HepG2 (cell line): ENCODE results near the gene NDUFB11. TPM values are rescaled to one million over a fixed set of nuclear protein-coding genes. Genes with fewer than 3 reads are reported as not detected.
A peak's percentile ranks its signal among the peaks of the same experiment; 100 is the strongest.

Source experiments
- CHD2 ChIP-seq: IDR thresholded peaks from 2 replicates; pipeline ENCODE4 v1.6.1; 2011; ENCODE audit warnings: low read depth, low read length, improper control_type of control experiment
- NPAS2 ChIP-seq: sonication (generic); formaldehyde crosslinking; IDR thresholded peaks from 2 replicates; pipeline ENCODE4 v1.8.0; 2022; ENCODE audit warnings: mild to moderate bottlenecking, missing genetic modification reagents, borderline replicate concordance
- PBX2 ChIP-seq: IDR thresholded peaks from 2 replicates; pipeline ENCODE4 v1.6.1; 2016; ENCODE audit warnings: control low read depth
- RBFOX2 ChIP-seq: fragments of 200-400 bp; formaldehyde crosslinking; IDR thresholded peaks from 2 replicates; pipeline ENCODE4 v1.6.1; 2017; ENCODE audit warnings: low read depth, mild to moderate bottlenecking, low read length
- SP4 ChIP-seq: sonication (generic); formaldehyde crosslinking; IDR thresholded peaks from 2 replicates; pipeline ENCODE4 v1.8.1; 2023; ENCODE audit warnings: mild to moderate bottlenecking, missing genetic modification reagents
- SRSF9 ChIP-seq: fragments of 200-400 bp; formaldehyde crosslinking; IDR thresholded peaks from 2 replicates; pipeline ENCODE4 v1.6.1; 2018; ENCODE audit warnings: borderline replicate concordance, mild to moderate bottlenecking, low read depth, low read length; ENCODE audit not compliant: insufficient read depth, poor library complexity, severe bottlenecking
- TARDBP ChIP-seq: sonication (generic); formaldehyde crosslinking; IDR thresholded peaks from 2 replicates; pipeline ENCODE4 v1.8.0; 2022; ENCODE audit warnings: mild to moderate bottlenecking, missing genetic modification reagents
- TEAD2 ChIP-seq: sonication (generic); formaldehyde crosslinking; IDR thresholded peaks from 2 replicates; pipeline ENCODE4 v1.9.0; 2021; ENCODE audit warnings: missing genetic modification reagents
- ZFP1 ChIP-seq: IDR thresholded peaks from 2 replicates; pipeline ENCODE4 v1.6.1; 2016
- ZNF10 ChIP-seq: sonication (generic); formaldehyde crosslinking; IDR thresholded peaks from 2 replicates; pipeline ENCODE4 v1.4.0; 2020; ENCODE audit warnings: mild to moderate bottlenecking, low read depth, missing genetic modification reagents, borderline replicate concordance
- ZNF788 ChIP-seq: sonication (generic); formaldehyde crosslinking; IDR thresholded peaks from 2 replicates; pipeline ENCODE4 v1.5.0; 2020; ENCODE audit warnings: mild to moderate bottlenecking, missing genetic modification reagents, borderline replicate concordance
- polyA plus RNA-seq, 8 experiments: library from polyadenylated mRNA; depleted of rRNA in 3 of 8; stranded (reverse) in 7 of 8; unstranded in 1 of 8; fragments of >200 nt; fragmentation: Illumina TruSeq in 4 of 8; extraction: Trizol in 4 of 8; gene quantifications; 2 replicates each; pipeline versions ENCODE4 v1.2.1 to v1.2.3, GENCODE V29; 2011 to 2016; ENCODE audit warnings: low read depth in 4 of 8, missing spikeins in 1 of 8, mixed read lengths in 1 of 8; ENCODE audit not compliant: insufficient read depth in 1 of 8
- total RNA-seq, 5 experiments: library from RNA; depleted of rRNA; stranded (reverse); fragments of >200 nt; fragmentation: Illumina TruSeq; extraction: Trizol; gene quantifications; 2 replicates each; pipeline ENCODE4 v1.2.3, GENCODE V29; 2016; ENCODE audit warnings: low read depth in 1 of 5
- TF ChIP-seq, protein P1 (sequence below): sonication (generic); formaldehyde crosslinking; IDR thresholded peaks from 2 replicates; pipeline ENCODE4 v1.4.0; 2020; ENCODE audit warnings: mild to moderate bottlenecking, missing genetic modification reagents
- TF ChIP-seq, protein P2 (sequence below): IDR thresholded peaks from 2 replicates; pipeline ENCODE4 v1.6.1; 2012; ENCODE audit warnings: inconsistent platforms
- TF ChIP-seq, protein P3 (sequence below): sonication (generic); formaldehyde crosslinking; IDR thresholded peaks from 2 replicates; pipeline ENCODE4 v1.4.0; 2020; ENCODE audit warnings: mild to moderate bottlenecking, missing genetic modification reagents
- TF ChIP-seq, protein P4 (sequence below): sonication (generic); formaldehyde crosslinking; IDR thresholded peaks from 2 replicates; pipeline ENCODE4 v1.5.0; 2020; ENCODE audit warnings: mild to moderate bottlenecking, missing genetic modification reagents
- TF ChIP-seq, protein P5 (sequence below): sonication (generic); formaldehyde crosslinking; IDR thresholded peaks from 2 replicates; pipeline ENCODE4 v1.8.0; 2022; ENCODE audit warnings: mild to moderate bottlenecking, missing genetic modification reagents, moderate library complexity

The NDUFB11 gene
- total and polyA plus RNA-seq, 2 of the 13 experiments (the other 11 are each of a cell fraction or from before 2014, with no cell fraction given): 46.6 to 100 TPM

DNA sequence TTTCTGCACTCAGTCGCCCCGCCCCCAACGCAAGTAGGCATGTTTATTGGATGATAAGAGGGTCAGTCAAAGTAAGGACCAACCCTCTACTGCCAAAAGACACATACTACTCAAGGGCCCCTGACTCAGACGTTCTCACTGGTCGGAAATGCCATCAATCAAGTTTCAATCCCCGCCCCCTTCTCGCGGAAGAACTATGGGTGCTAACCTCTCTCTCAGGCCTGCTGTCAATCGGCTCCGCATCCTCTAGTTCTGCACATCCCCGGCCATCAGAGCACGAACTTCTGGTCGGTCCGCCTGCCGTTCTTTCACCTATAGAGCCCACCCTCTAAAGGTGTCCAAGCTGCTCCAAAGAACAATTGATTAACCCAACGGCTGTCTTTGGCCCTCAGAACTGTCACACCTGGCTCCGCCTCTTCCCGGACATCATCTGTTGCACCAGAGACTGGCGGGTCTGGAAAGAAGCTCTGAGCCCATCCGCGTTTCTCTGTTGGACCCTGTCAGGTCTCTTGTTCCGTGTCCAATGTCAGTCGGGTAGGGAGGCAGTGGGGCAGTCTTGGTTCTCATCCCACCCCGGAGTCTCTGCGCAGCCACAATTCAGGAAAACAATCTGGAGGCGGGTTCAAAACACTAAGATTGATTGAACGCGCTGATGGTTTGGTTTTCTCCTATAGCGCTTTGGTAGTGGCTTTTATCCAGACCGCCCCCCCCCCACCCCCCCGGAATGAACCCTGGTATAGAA is 15.2 kb downstream of the NDUFB11 start (continued):
- TF ChIP-seq PBX2 (CRISPR knock-in tag) (peak; percentile 97), TARDBP (CRISPR knock-in tag) (no peak), CHD2 (peak; percentile 38; the same call in 1 of the 2 replicates), ZNF10 (no peak), ZNF788 (CRISPR knock-in tag) (no peak), ZFP1 (no peak), TEAD2 (CRISPR knock-in tag) (no peak), RBFOX2 (0 out of 2 replicates have a peak, but pooled peaks have one; percentile 23), SRSF9 (no peak), SP4 (CRISPR knock-in tag) (peak; percentile 87), NPAS2 (CRISPR knock-in tag) (no peak)
- TF ChIP-seq, protein P1, sequence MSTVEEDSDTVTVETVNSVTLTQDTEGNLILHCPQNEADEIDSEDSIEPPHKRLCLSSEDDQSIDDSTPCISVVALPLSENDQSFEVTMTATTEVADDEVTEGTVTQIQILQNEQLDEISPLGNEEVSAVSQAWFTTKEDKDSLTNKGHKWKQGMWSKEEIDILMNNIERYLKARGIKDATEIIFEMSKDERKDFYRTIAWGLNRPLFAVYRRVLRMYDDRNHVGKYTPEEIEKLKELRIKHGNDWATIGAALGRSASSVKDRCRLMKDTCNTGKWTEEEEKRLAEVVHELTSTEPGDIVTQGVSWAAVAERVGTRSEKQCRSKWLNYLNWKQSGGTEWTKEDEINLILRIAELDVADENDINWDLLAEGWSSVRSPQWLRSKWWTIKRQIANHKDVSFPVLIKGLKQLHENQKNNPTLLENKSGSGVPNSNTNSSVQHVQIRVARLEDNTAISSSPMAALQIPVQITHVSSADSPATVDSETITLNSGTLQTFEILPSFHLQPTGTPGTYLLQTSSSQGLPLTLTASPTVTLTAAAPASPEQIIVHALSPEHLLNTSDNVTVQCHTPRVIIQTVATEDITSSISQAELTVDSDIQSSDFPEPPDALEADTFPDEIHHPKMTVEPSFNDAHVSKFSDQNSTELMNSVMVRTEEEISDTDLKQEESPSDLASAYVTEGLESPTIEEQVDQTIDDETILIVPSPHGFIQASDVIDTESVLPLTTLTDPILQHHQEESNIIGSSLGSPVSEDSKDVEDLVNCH: no peak
- TF ChIP-seq, protein P2, sequence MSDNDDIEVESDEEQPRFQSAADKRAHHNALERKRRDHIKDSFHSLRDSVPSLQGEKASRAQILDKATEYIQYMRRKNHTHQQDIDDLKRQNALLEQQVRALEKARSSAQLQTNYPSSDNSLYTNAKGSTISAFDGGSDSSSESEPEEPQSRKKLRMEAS: peak; percentile 31; the same call in 1 of the 2 replicates
- TF ChIP-seq, protein P3, sequence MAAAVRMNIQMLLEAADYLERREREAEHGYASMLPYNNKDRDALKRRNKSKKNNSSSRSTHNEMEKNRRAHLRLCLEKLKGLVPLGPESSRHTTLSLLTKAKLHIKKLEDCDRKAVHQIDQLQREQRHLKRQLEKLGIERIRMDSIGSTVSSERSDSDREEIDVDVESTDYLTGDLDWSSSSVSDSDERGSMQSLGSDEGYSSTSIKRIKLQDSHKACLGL (CRISPR knock-in tag): no peak
- TF ChIP-seq, protein P4, sequence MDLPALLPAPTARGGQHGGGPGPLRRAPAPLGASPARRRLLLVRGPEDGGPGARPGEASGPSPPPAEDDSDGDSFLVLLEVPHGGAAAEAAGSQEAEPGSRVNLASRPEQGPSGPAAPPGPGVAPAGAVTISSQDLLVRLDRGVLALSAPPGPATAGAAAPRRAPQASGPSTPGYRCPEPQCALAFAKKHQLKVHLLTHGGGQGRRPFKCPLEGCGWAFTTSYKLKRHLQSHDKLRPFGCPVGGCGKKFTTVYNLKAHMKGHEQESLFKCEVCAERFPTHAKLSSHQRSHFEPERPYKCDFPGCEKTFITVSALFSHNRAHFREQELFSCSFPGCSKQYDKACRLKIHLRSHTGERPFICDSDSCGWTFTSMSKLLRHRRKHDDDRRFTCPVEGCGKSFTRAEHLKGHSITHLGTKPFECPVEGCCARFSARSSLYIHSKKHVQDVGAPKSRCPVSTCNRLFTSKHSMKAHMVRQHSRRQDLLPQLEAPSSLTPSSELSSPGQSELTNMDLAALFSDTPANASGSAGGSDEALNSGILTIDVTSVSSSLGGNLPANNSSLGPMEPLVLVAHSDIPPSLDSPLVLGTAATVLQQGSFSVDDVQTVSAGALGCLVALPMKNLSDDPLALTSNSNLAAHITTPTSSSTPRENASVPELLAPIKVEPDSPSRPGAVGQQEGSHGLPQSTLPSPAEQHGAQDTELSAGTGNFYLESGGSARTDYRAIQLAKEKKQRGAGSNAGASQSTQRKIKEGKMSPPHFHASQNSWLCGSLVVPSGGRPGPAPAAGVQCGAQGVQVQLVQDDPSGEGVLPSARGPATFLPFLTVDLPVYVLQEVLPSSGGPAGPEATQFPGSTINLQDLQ (CRISPR knock-in tag): no peak
- TF ChIP-seq, protein P5, sequence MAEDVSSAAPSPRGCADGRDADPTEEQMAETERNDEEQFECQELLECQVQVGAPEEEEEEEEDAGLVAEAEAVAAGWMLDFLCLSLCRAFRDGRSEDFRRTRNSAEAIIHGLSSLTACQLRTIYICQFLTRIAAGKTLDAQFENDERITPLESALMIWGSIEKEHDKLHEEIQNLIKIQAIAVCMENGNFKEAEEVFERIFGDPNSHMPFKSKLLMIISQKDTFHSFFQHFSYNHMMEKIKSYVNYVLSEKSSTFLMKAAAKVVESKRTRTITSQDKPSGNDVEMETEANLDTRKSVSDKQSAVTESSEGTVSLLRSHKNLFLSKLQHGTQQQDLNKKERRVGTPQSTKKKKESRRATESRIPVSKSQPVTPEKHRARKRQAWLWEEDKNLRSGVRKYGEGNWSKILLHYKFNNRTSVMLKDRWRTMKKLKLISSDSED (CRISPR knock-in tag): no peak
